Measurements from ENCODE around the gene LIN54. TPM values are rescaled to one million over a fixed set of nuclear protein-coding genes. Genes with fewer than 3 reads are reported as not detected.
A peak's percentile ranks its signal among the peaks of the same experiment; 100 is the strongest.

LIN54 gene
- total and polyA plus RNA-seq, 7 donors = 4.6 to 10.0 (median 6.5) TPM

DNA sequence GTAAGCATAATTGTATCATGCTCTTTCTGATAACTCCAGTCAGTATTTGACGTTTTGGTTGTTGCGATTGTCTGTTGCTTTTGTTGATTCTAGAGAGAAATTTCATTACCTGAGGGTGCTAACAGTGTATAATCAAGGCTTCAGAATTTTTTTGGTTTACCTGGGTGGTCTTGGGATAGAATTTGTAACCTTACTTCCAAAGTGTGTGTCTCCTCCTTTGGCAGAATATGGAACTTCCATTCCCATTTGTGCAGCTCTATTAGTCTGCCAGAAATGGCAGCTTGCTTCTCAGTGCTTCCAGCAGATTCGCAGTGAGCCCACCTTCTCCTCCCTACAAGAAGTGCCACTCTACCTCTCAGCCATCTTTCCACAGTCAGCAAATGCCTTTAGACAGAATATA lies 29.6 kb upstream of the LIN54 start:
- 89 to 92% methylated on average over 3 of the region's 3 CpGs for WGBS, 2 donors
- TF ChIP-seq POLR2A (IDR thresholded peaks at IDR 0.05) (no peak), EP300 (IDR thresholded peaks at IDR 0.05) (no peak), POLR2AphosphoS5 (IDR thresholded peaks at IDR 0.05) (no peak)
- TF ChIP-seq, protein P1, sequence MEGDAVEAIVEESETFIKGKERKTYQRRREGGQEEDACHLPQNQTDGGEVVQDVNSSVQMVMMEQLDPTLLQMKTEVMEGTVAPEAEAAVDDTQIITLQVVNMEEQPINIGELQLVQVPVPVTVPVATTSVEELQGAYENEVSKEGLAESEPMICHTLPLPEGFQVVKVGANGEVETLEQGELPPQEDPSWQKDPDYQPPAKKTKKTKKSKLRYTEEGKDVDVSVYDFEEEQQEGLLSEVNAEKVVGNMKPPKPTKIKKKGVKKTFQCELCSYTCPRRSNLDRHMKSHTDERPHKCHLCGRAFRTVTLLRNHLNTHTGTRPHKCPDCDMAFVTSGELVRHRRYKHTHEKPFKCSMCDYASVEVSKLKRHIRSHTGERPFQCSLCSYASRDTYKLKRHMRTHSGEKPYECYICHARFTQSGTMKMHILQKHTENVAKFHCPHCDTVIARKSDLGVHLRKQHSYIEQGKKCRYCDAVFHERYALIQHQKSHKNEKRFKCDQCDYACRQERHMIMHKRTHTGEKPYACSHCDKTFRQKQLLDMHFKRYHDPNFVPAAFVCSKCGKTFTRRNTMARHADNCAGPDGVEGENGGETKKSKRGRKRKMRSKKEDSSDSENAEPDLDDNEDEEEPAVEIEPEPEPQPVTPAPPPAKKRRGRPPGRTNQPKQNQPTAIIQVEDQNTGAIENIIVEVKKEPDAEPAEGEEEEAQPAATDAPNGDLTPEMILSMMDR (IDR thresholded peaks at IDR 0.05) = no peak
- intact Hi-C loops (cut with DNase I) = no loop called here
- no peaks in the 10 kb centered on the region for H3K36me3 ChIP-seq
- no peaks in the 10 kb centered on the region for H3K9me3 ChIP-seq
- H3K27ac ChIP-seq = no peak overlapping the region
- H3K4me3 ChIP-seq = no peak overlapping the region
- no peaks in the 10 kb centered on the region for H3K27me3 ChIP-seq
- H3K4me1 ChIP-seq = peaks cover 0 to 29% (median 23%) of the 10 kb centered on the region in 4 donors
- DNase-seq = no peak

DNA sequence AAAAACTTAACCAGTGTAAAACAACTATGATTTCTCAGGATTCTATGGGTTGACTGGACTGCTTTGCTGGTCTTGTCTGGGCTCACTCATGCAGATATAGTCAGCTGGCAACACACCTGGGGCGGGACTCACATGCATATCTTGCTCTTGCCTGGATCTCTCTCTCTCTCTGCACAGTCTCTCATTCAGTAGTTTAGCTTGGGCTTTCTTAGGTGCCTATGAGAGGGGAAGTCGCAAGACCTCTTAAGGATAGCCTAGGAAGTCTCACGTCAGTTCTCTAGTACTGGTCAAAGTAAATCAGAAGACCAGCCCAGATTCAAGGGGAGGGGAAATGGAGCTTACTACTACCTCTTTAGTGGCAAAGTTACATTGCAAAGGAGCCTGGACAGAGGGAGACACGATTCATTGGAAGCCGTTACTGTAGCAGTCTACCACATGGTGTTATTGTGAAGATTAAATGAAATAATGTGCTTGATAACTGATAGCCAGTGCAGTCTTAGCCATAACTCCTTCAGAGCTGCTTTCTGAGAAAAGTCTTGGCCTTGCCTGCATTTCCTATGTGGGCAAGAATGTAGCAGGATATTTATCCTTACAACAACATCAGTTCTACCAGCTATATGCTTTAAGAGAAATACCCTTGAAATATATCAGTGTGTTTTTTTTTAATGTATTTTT lies 26.5 kb upstream of the LIN54 start:
- no peaks in the 10 kb centered on the region for H3K27me3 ChIP-seq
- peaks cover 0 to 29% (median 20%) of the 10 kb centered on the region in 4 donors for H3K4me1 ChIP-seq
- intact Hi-C loops (cut with DNase I) = loop anchor here (5.0 to 10.0 kb wide), 4 partner anchors 35 to 248 kb away; partner anchors contain the start of genes COQ2, SCD5 and THAP9
- peak overlapping the region in 1 of 4 donors; percentile 11 for H3K27ac ChIP-seq
- 77 to 82% methylated on average over 5 of the region's 5 CpGs for WGBS, 2 donors
- TF ChIP-seq, protein P1 (IDR thresholded peaks at IDR 0.05) = no peak
- TF ChIP-seq EP300 (IDR thresholded peaks at IDR 0.05) (no peak), POLR2A (IDR thresholded peaks at IDR 0.05) (no peak)
- no peaks in the 10 kb centered on the region for H3K36me3 ChIP-seq
- no peaks in the 10 kb centered on the region for H3K9me3 ChIP-seq
- DNase-seq = no peak
- no peak overlapping the region for H3K4me3 ChIP-seq

DNA sequence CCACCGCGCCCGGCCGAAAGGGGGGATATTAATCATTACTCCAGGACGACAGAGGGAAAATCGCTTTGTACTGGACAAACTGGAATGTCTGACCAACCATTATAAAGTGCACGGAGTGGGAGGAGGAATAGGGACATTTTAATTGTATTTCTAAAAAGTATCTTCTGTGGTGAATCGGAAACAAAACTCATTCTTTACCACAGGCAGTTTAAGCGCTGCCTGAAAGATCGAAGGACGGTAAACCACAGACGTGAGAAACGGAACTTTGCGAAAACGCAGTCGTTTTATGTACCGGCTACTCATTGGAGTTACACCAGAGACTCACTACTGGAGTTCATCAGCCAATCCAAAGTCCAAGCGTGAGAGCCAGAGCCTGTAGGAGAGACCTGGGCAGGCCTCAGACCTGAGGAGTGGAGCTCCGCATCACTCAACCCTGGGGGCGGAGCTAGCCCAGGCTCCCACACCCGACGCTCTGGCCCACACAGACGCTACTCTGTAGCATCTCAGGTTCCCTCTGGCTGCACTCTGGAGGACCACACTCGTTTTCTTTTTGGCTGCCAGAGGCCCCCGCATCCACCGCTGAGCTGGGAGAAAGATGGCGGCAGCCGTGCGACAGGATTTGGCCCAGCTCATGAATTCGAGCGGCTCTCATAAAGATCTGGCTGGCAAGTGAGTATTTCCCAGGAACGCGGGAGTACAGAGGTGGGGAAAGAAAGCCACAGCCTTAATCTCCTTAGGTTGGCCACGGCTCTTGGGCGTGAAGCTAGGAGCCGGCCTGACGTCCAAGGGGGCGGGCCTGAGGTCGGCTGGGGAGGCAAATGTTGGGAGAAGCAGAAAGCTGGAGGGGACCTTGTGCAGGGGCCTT lies 24.2 kb upstream of the LIN54 start, which contains the start of gene COPS4:
Gene COPS4, plus strand, starts transcription at position 554 of the 865 bp plus-strand sequence. Its CDS starts 42 bp downstream, at position 596.
- peaks cover 0 to 29% (median 20%) of the 10 kb centered on the region in 4 donors for H3K4me1 ChIP-seq
- peak; percentile 99 for DNase-seq
- no peaks in the 10 kb centered on the region for H3K27me3 ChIP-seq
- H3K9me3 ChIP-seq = no peaks in the 10 kb centered on the region
- no peaks in the 10 kb centered on the region for H3K36me3 ChIP-seq
- WGBS, 2 donors = 0% methylated on average over 39 of the region's 39 CpGs
- intact Hi-C loops (cut with DNase I) = loop anchor here (1.0 to 10.0 kb wide), 5 partner anchors 22 to 250 kb away; partner anchors contain the start of genes COQ2, SCD5 and THAP9
- peak within 1 kb of the TSS; percentile 89 to 93 (median 91) for H3K27ac ChIP-seq
- peak; percentile 33 to 69 for TF ChIP-seq POLR2A (IDR thresholded peaks at IDR 0.05)
- TF ChIP-seq POLR2AphosphoS5 (IDR thresholded peaks at IDR 0.05) = peak; percentile 63 to 92 (median 90)
- peak in 2 of 4 donors; percentile 18 to 22 for TF ChIP-seq EP300 (IDR thresholded peaks at IDR 0.05)
- TF ChIP-seq, protein P1 (IDR thresholded peaks at IDR 0.05) = peak; percentile 41 to 54 (median 50)
- peak within 1 kb of the TSS; percentile 71 to 80 (median 74) for H3K4me3 ChIP-seq

DNA sequence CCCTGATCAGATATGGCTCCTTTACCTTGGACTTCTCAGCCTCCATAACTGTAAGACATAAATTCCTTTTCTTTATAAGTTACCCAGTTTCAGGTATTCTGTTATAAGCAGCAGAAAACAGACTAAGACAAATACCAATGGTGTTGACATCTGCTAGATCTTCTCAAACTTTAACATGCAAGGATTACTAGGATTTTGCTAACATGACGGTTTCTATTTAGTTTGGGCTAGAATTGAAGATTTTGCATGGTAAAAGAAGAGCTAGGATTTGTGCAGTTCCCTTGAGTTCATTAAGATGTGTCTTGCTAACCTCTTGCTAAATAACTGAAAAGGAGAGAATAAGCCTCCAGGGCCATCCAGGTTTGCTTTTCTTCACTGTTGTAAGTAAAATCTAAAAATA lies 19.1 kb upstream of the LIN54 start:
- H3K36me3 ChIP-seq = no peaks in the 10 kb centered on the region
- no peaks in the 10 kb centered on the region for H3K4me1 ChIP-seq
- TF ChIP-seq, protein P1 (IDR thresholded peaks at IDR 0.05) = no peak
- no peak for TF ChIP-seq POLR2A (IDR thresholded peaks at IDR 0.05)
- TF ChIP-seq POLR2AphosphoS5 (IDR thresholded peaks at IDR 0.05) = no peak
- no peak for TF ChIP-seq EP300 (IDR thresholded peaks at IDR 0.05)
- WGBS, 2 donors = 90 to 91% methylated on average over 1 of the region's 1 CpG
- DNase-seq = no peak
- no peak overlapping the region for H3K4me3 ChIP-seq
- H3K9me3 ChIP-seq = peaks cover 0 to 1% (median 0%) of the 10 kb centered on the region in 4 donors
- no peaks in the 10 kb centered on the region for H3K27me3 ChIP-seq
- no peak overlapping the region for H3K27ac ChIP-seq
- intact Hi-C loops (cut with DNase I) = loop anchor here (10.0 kb wide), 2 partner anchors 235 to 255 kb away; partner anchors contain the start of genes COQ2 and SCD5

Data from sigmoid colon (tissue), 7 donors.